ENCODE measurements around the gene SNAPC2. TPM values are rescaled to one million over a fixed set of nuclear protein-coding genes. Genes with fewer than 3 reads are reported as not detected.
"Not testable (repeated sequence)": the region's sequence is repeated elsewhere in the genome, so short reads cannot be mapped to it uniquely, and the experiment has no call there.

SNAPC2 gene
- total RNA-seq, 1 experiment from 2014 or later: 23.5 TPM

GRCh38 chr19:7909471-7910067 lies 10.6 kb upstream of the SNAPC2 start:
- no peak for DNase-seq (ENCODE audit: low spot score)

GRCh38 chr19:7910321-7911161 lies 9.6 kb upstream of the SNAPC2 start:
- no peak for DNase-seq (ENCODE audit: low spot score)

GRCh38 chr19:7911508-7912143 lies 8.5 kb upstream of the SNAPC2 start:
- DNase-seq (ENCODE audit: low spot score): no peak

- no peak for DNase-seq (ENCODE audit: low spot score)
Measured at GRCh38 chr19:7912144-7912696, 7.9 kb upstream of the SNAPC2 start.

- DNase-seq (ENCODE audit: low spot score): no peak
Measured at GRCh38 chr19:7912697-7913564, 7.2 kb upstream of the SNAPC2 start.

- DNase-seq (ENCODE audit: low spot score): no peak
Measured at GRCh38 chr19:7913652-7914051, 6.5 kb upstream of the SNAPC2 start.

- no peak for DNase-seq (ENCODE audit: low spot score)
Measured at GRCh38 chr19:7914099-7914498, 6.0 kb upstream of the SNAPC2 start.

- DNase-seq (ENCODE audit: low spot score): no peak
Measured at GRCh38 chr19:7914598-7915045, 5.5 kb upstream of the SNAPC2 start, which contains the start of gene TGFBR3L. Gene TGFBR3L (plus strand): TSS chr19:7914830.

- no peak for DNase-seq (ENCODE audit: low spot score)
Measured at GRCh38 chr19:7915250-7916102, 4.7 kb upstream of the SNAPC2 start.

- no peak for DNase-seq (ENCODE audit: low spot score)
Measured at GRCh38 chr19:7916103-7916954, 3.8 kb upstream of the SNAPC2 start.

- no peak for DNase-seq (ENCODE audit: low spot score)
Measured at GRCh38 chr19:7916955-7917266, 3.2 kb upstream of the SNAPC2 start.

GRCh38 chr19:7917267-7918061 lies 2.7 kb upstream of the SNAPC2 start:
- no peak for DNase-seq (ENCODE audit: low spot score)

GRCh38 chr19:7918062-7918614 lies 2.0 kb upstream of the SNAPC2 start:
- not testable (repeated sequence) for DNase-seq (ENCODE audit: low spot score)

- no peak for DNase-seq (ENCODE audit: low spot score)
Measured at GRCh38 chr19:7918615-7919421, 1.3 kb upstream of the SNAPC2 start.

GRCh38 chr19:7920519-7921301 lies 572 bp downstream of the SNAPC2 start:
- DNase-seq (ENCODE audit: low spot score): peak; percentile 91

- no peak for DNase-seq (ENCODE audit: low spot score)
Measured at GRCh38 chr19:7921302-7921966, 1.3 kb downstream of the SNAPC2 start.
